GM21825 (cell line): Measurements from ENCODE around the gene ANKFY1.
"Not testable (repeated sequence)": the region's sequence is repeated elsewhere in the genome, so short reads cannot be mapped to it uniquely, and the experiment has no call there.

Experiments used
- ATAC-seq: cut with Tn5 transposase; IDR thresholded peaks from one replicate; pipeline ENCODE4 v1.9.1; 2021; ENCODE audit warnings: mild to moderate bottlenecking, moderate library complexity; ENCODE audit not compliant: unreplicated experiment

The ANKFY1 gene

GRCh38 chr17:4262703-4263102 lies 1.1 kb downstream of the ANKFY1 start:
- ATAC-seq: no peak

- no peak for ATAC-seq
Observed at GRCh38 chr17:4261452-4261851, 2.3 kb downstream of the ANKFY1 start.

GRCh38 chr17:4258867-4259266 lies 4.9 kb downstream of the ANKFY1 start:
- ATAC-seq: no peak

- ATAC-seq: no peak
Observed at GRCh38 chr17:4256952-4257351, 6.8 kb downstream of the ANKFY1 start.

- not testable (repeated sequence) for ATAC-seq
Observed at GRCh38 chr17:4255271-4255670, 8.5 kb downstream of the ANKFY1 start.

GRCh38 chr17:4250887-4251286 lies 12.9 kb downstream of the ANKFY1 start:
- ATAC-seq: no peak

- no peak for ATAC-seq
Observed at GRCh38 chr17:4249452-4250029, 14.2 kb downstream of the ANKFY1 start.

GRCh38 chr17:4248504-4249277 lies 15.1 kb downstream of the ANKFY1 start:
- no peak for ATAC-seq

GRCh38 chr17:4247971-4248388 lies 15.8 kb downstream of the ANKFY1 start:
- ATAC-seq: no peak

- ATAC-seq: no peak
Observed at GRCh38 chr17:4247361-4247970, 16.3 kb downstream of the ANKFY1 start.

- ATAC-seq: no peak
Observed at GRCh38 chr17:4246674-4247073, 17.1 kb downstream of the ANKFY1 start.

- ATAC-seq: no peak
Observed at GRCh38 chr17:4241535-4241934, 22.2 kb downstream of the ANKFY1 start.

GRCh38 chr17:4236456-4236855 lies 27.3 kb downstream of the ANKFY1 start:
- no peak for ATAC-seq

- ATAC-seq: no peak
Observed at GRCh38 chr17:4235372-4236279, 28.2 kb downstream of the ANKFY1 start.

GRCh38 chr17:4234401-4234800 lies 29.4 kb downstream of the ANKFY1 start:
- no peak for ATAC-seq

- ATAC-seq: no peak
Observed at GRCh38 chr17:4233668-4234258, 30.0 kb downstream of the ANKFY1 start.

- ATAC-seq: no peak
Observed at GRCh38 chr17:4232168-4232813, 31.5 kb downstream of the ANKFY1 start.

GRCh38 chr17:4229627-4230541 lies 33.9 kb downstream of the ANKFY1 start:
- ATAC-seq: no peak
